Pancreas (tissue), 10 donors: ENCODE data around the gene GREM1. TPM values are rescaled to one million over a fixed set of nuclear protein-coding genes. Genes with fewer than 3 reads are reported as not detected.

ENCODE experiments used
- ATAC-seq, 4 donors: fragments of 200-7000 bp; cut with Tn5 transposase; one replicate each; pipeline versions ENCODE4 v1.8.0 to v1.9.1; 2020; ENCODE audit warnings: mild to moderate bottlenecking in 4 of 4, moderate library complexity in 4 of 4
- DNase-seq, 6 donors: peaks; one replicate each; pipeline ENCODE4 v3.0.0-alpha.2; 2020
- FAIRE-seq: peaks from 2 replicates; lab custom pipeline; 2012; peaks lifted over from hg19 to GRCh38; lab: Jason Lieb, UNC
- H3K27ac ChIP-seq, 4 donors: fragments of 200-600 bp; sonication (generic); 1 replicate in 3 of 4; 2 replicates in 1 of 4; pipeline versions ENCODE4 v1.5.0 to v1.8.0; 2020
- H3K27me3 ChIP-seq, 4 donors: fragments of 200-600 bp; one replicate each; pipeline ENCODE4 v1.8.0; 2021
- H3K36me3 ChIP-seq, 3 donors: fragments of 200-600 bp; sonication (generic) in 1 of 3; one replicate each; pipeline versions ENCODE4 v1.5.0 to v1.8.0; 2020 to 2021
- H3K4me1 ChIP-seq, 3 donors: fragments of 200-600 bp; one replicate each; pipeline ENCODE4 v1.8.0; 2021
- H3K4me3 ChIP-seq, 4 donors: fragments of 200-600 bp; sonication (generic) in 2 of 4; one replicate each; pipeline versions ENCODE4 v1.5.0 to v1.8.0; 2020 to 2021
- H3K9me3 ChIP-seq, 4 donors: fragments of 200-600 bp; one replicate each; pipeline ENCODE4 v1.8.0; 2021
- WGBS, 2 donors: extraction: QIAGEN DNeasy Blood & Tissue Kit; methylation state at CpG; one replicate each; pipeline ENCODE4 v1.1.7; 2013; 5-methylcytosine and 5-hydroxymethylcytosine counted together
- intact Hi-C, 3 donors: fragments of 100-400 bp; cut with DNase I; formaldehyde crosslinking; loops; one replicate each; pipeline versions ENCODE4 v1.11.1 to v1.14.2; 2022
- polyA plus RNA-seq, 2 donors: library from polyadenylated mRNA; stranded (reverse); fragments of 200-250 nt; gene quantifications; one replicate each; pipeline ENCODE4 v1.2.3, GENCODE V29; 2013
- total RNA-seq, 6 donors: library from RNA; stranded (reverse); fragmentation: NEBNext Ultra II Directional in 4 of 6; extraction: Animal tissue kit (Norgen Biotek cat#: 25700) in 4 of 6; gene quantifications; one replicate each; pipeline versions ENCODE4 v1.2.1 to v1.2.4, GENCODE V29; 2021 to 2023
- TF ChIP-seq, protein P1 (sequence below), 4 donors: fragments of 200-600 bp; sonication (generic) in 3 of 4; IDR thresholded peaks; one replicate each; pipeline versions ENCODE4 v1.5.0 to v1.8.0; 2021; ENCODE audit warnings: antibody characterized with exemption in 4 of 4
- donor health status: healthy with polysubstance abuse.
- donor health status: DM: no; HTN: no; CAD: no; lungs with moderate emphysema.
- donor health status: DM: no; HTN: no; CAD: no.
- donor health status: control.
- donor health status: control.
- donor health status: Bipolar disorder and iron deficiency.
- donor health status: DM: yes; HTN: yes; CAD: no.
- donor health status: DM: no; HTN: no; CAD: no.
- donor health status: DM: no; HTN: no; CAD: no.
- donor health status: DM: yes; HTN: yes; CAD: no.

GREM1 gene
- total and polyA plus RNA-seq, 8 donors: 0.24 to 4.8 (median 0.83) TPM

DNA sequence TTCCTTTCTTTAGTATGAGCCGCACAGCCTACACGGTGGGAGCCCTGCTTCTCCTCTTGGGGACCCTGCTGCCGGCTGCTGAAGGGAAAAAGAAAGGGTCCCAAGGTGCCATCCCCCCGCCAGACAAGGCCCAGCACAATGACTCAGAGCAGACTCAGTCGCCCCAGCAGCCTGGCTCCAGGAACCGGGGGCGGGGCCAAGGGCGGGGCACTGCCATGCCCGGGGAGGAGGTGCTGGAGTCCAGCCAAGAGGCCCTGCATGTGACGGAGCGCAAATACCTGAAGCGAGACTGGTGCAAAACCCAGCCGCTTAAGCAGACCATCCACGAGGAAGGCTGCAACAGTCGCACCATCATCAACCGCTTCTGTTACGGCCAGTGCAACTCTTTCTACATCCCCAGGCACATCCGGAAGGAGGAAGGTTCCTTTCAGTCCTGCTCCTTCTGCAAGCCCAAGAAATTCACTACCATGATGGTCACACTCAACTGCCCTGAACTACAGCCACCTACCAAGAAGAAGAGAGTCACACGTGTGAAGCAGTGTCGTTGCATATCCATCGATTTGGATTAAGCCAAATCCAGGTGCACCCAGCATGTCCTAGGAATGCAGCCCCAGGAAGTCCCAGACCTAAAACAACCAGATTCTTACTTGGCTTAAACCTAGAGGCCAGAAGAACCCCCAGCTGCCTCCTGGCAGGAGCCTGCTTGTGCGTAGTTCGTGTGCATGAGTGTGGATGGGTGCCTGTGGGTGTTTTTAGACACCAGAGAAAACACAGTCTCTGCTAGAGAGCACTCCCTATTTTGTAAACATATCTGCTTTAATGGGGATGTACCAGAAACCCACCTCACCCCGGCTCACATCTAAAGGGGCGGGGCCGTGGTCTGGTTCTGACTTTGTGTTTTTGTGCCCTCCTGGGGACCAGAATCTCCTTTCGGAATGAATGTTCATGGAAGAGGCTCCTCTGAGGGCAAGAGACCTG, 13.2 kb downstream of the GREM1 start:
- H3K36me3 ChIP-seq: no peaks in the 10 kb centered on the region
- H3K9me3 ChIP-seq: no peaks in the 10 kb centered on the region
- intact Hi-C loops: no loop called here
- ATAC-seq: peak in 3 of 4 donors; percentile 73 to 97 (median 78)
- TF ChIP-seq, protein P1, sequence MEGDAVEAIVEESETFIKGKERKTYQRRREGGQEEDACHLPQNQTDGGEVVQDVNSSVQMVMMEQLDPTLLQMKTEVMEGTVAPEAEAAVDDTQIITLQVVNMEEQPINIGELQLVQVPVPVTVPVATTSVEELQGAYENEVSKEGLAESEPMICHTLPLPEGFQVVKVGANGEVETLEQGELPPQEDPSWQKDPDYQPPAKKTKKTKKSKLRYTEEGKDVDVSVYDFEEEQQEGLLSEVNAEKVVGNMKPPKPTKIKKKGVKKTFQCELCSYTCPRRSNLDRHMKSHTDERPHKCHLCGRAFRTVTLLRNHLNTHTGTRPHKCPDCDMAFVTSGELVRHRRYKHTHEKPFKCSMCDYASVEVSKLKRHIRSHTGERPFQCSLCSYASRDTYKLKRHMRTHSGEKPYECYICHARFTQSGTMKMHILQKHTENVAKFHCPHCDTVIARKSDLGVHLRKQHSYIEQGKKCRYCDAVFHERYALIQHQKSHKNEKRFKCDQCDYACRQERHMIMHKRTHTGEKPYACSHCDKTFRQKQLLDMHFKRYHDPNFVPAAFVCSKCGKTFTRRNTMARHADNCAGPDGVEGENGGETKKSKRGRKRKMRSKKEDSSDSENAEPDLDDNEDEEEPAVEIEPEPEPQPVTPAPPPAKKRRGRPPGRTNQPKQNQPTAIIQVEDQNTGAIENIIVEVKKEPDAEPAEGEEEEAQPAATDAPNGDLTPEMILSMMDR (IDR thresholded peaks at IDR 0.05): no peak
- H3K4me3 ChIP-seq: no peak overlapping the region
- H3K27ac ChIP-seq: no peak overlapping the region
- WGBS, 2 donors: 48 to 56% methylated on average over 26 to 27 of the region's 27 CpGs
- H3K27me3 ChIP-seq: no peaks in the 10 kb centered on the region
- H3K4me1 ChIP-seq: no peaks in the 10 kb centered on the region
- no peak for FAIRE-seq
- DNase-seq: peak; percentile 32 to 79 (median 72)

DNA sequence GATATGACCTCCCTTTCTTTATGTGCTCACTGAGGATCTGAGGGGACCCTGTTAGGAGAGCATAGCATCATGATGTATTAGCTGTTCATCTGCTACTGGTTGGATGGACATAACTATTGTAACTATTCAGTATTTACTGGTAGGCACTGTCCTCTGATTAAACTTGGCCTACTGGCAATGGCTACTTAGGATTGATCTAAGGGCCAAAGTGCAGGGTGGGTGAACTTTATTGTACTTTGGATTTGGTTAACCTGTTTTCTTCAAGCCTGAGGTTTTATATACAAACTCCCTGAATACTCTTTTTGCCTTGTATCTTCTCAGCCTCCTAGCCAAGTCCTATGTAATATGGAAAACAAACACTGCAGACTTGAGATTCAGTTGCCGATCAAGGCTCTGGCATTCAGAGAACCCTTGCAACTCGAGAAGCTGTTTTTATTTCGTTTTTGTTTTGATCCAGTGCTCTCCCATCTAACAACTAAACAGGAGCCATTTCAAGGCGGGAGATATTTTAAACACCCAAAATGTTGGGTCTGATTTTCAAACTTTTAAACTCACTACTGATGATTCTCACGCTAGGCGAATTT, 14.9 kb downstream of the GREM1 start:
- no peak overlapping the region for H3K4me3 ChIP-seq
- no peak for ATAC-seq
- no peak for FAIRE-seq

DNA sequence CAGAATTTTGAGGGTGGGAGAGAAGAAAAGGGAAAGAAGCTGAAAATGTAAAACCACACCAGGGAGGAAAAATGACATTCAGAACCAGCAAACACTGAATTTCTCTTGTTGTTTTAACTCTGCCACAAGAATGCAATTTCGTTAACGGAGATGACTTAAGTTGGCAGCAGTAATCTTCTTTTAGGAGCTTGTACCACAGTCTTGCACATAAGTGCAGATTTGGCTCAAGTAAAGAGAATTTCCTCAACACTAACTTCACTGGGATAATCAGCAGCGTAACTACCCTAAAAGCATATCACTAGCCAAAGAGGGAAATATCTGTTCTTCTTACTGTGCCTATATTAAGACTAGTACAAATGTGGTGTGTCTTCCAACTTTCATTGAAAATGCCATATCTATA, 15.5 kb downstream of the GREM1 start:
- intact Hi-C loops: no loop called here
- TF ChIP-seq, protein P1 (IDR thresholded peaks at IDR 0.05): no peak
- FAIRE-seq: no peak
- 59 to 97% methylated on average over 3 of the region's 3 CpGs for WGBS, 2 donors
- Histone ChIP-seq H3K27me3 (no peaks in the 10 kb centered on the region), H3K4me3 (no peak overlapping the region), H3K4me1 (no peaks in the 10 kb centered on the region), H3K9me3 (no peaks in the 10 kb centered on the region), H3K27ac (no peak overlapping the region), H3K36me3 (no peaks in the 10 kb centered on the region)
- DNase-seq: no peak
- ATAC-seq: no peak

More for the DNA sequence above, 14.9 kb downstream of the GREM1 start:
- H3K4me1 ChIP-seq: no peaks in the 10 kb centered on the region
- intact Hi-C loops: no loop called here
- H3K27me3 ChIP-seq: no peaks in the 10 kb centered on the region
- no peak for DNase-seq
- TF ChIP-seq, protein P1 (IDR thresholded peaks at IDR 0.05): no peak
- no peaks in the 10 kb centered on the region for H3K36me3 ChIP-seq
- no peak overlapping the region for H3K27ac ChIP-seq
- WGBS, 2 donors: 69 to 84% methylated on average over 6 of the region's 6 CpGs
- no peaks in the 10 kb centered on the region for H3K9me3 ChIP-seq

DNA sequence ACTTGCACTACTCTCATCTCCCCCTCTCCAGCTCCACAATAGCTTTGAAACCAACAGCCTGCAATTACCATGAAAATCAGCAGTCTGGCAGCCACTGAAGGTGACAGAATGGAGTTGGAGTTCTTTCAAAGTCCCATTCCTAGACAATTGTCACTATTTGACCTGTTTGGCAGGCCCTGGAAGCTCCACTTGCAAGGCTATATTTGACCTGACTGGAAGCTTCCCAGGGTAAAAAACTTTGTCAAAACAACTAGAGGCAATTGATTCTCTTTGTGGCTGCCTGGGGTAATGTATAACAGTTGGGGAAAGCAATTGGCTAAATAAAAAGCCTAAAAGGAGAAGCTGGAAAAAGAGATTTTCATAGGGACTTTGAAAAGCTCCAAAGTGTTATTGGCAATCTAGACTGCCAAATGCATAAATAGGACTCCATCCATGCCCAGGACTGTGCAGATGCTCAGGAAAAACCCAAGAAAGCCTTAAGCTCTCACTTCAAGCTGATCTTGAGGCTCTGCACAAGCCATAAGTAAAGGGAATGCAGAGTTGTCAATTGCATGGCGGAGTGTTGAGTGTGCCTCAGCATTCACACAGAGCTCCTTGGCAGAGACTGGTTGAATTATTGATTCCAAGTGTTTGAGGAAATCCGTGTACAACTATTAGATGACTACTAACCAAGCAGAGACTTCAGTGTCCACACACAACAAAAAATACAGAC, 18.3 kb downstream of the GREM1 start:
- FAIRE-seq: no peak
- H3K4me3 ChIP-seq: no peak overlapping the region
- no peak overlapping the region for H3K27ac ChIP-seq
- TF ChIP-seq, protein P1 (IDR thresholded peaks at IDR 0.05): no peak
- H3K36me3 ChIP-seq: no peaks in the 10 kb centered on the region
- 68 to 71% methylated on average over 2 of the region's 2 CpGs for WGBS, 2 donors
- no peaks in the 10 kb centered on the region for H3K4me1 ChIP-seq
- DNase-seq: no peak
- ATAC-seq: no peak
- intact Hi-C loops: no loop called here
- no peaks in the 10 kb centered on the region for H3K27me3 ChIP-seq
- no peaks in the 10 kb centered on the region for H3K9me3 ChIP-seq
